PFSK-1 (cell line): ENCODE data around the gene MMEL1.

Experiments
- POLR2AphosphoS5 ChIP-seq: IDR thresholded peaks from 2 replicates; pipeline ENCODE4 v1.6.1; 2012; ENCODE audit warnings: low read depth, mild to moderate bottlenecking, control low read depth, low read length, moderate library complexity
- REST ChIP-seq, 2 experiments: IDR thresholded peaks; 2 replicates each; pipeline versions ENCODE4 v1.6.1 to v1.8.0; 2011 to 2012; ENCODE audit warnings: low read depth in 2 of 2, low read length in 2 of 2, control low read depth in 1 of 2, inconsistent platforms in 1 of 2, mild to moderate bottlenecking in 1 of 2, moderate library complexity in 1 of 2; ENCODE audit not compliant: insufficient read depth in 1 of 2
- SIN3A ChIP-seq: IDR thresholded peaks from 2 replicates; pipeline ENCODE4 v1.6.1; 2012; ENCODE audit warnings: mild to moderate bottlenecking, low read length, moderate library complexity, borderline replicate concordance; ENCODE audit not compliant: insufficient read depth
- TAF1 ChIP-seq: IDR thresholded peaks from 2 replicates; pipeline ENCODE4 v1.6.1; 2012; ENCODE audit warnings: low read length, control low read depth, borderline replicate concordance; ENCODE audit not compliant: insufficient read depth

GRCh38 chr1:2559509-2560298, 73.1 kb downstream of the MMEL1 start:
- no peak for TF ChIP-seq TAF1
- TF ChIP-seq POLR2AphosphoS5 = no peak
- TF ChIP-seq REST (IDR thresholded peaks at IDR 0.05; ENCODE audit: insufficient read depth in 1 of 2, low read depth in 2 of 2, low read length in 2 of 2) = no peak
- TF ChIP-seq SIN3A = no peak
